MM.1S (cell line): ENCODE results near the gene PLP1.

Experiments
- DNase-seq: peaks from one replicate; pipeline ENCODE4 v3.0.0-alpha.2; 2015
- H2AFZ ChIP-seq: fragments of 300-600 bp; sonication (generic); 2 replicates; pipeline ENCODE4 v1.6.0; 2016; ENCODE audit warnings: antibody characterized with exemption, low read length
- H3F3A ChIP-seq: fragments of 300-600 bp; sonication (generic); 2 replicates; pipeline ENCODE4 v1.6.1; 2016; ENCODE audit warnings: mild to moderate bottlenecking, antibody characterized with exemption, low read length, moderate library complexity, mixed read lengths; ENCODE audit not compliant: insufficient read depth
- H3K27ac ChIP-seq: fragments of 300-600 bp; sonication (generic); 2 replicates; pipeline ENCODE4 v1.5.1; 2016; ENCODE audit warnings: mild to moderate bottlenecking, low read length
- H3K27me3 ChIP-seq: fragments of 300-600 bp; sonication (generic); replicated peaks from 2 replicates; pipeline ENCODE4 v1.6.0; 2016; ENCODE audit warnings: low read length; ENCODE audit not compliant: insufficient read depth
- H3K36me3 ChIP-seq: fragments of 300-600 bp; sonication (generic); replicated peaks from 2 replicates; pipeline ENCODE4 v1.6.1; 2016; ENCODE audit warnings: mild to moderate bottlenecking, low read length, mixed read lengths; ENCODE audit not compliant: insufficient read depth
- H3K4me1 ChIP-seq: fragments of 300-600 bp; sonication (generic); 2 replicates; pipeline ENCODE4 v1.6.1; 2016; ENCODE audit warnings: low read length, mixed read lengths
- H3K4me2 ChIP-seq: fragments of 300-600 bp; sonication (generic); 2 replicates; pipeline ENCODE4 v1.6.0; 2016; ENCODE audit warnings: low read depth, low read length
- H3K4me3 ChIP-seq: fragments of 300-600 bp; sonication (generic); 2 replicates; pipeline ENCODE4 v1.5.1; 2016; ENCODE audit warnings: low read length, mixed read lengths
- H3K79me2 ChIP-seq: fragments of 300-600 bp; sonication (generic); 2 replicates; pipeline ENCODE4 v1.6.1; 2016; ENCODE audit warnings: mixed run types, low read length, mixed read lengths
- H3K9ac ChIP-seq: fragments of 300-600 bp; sonication (generic); 2 replicates; pipeline ENCODE4 v1.6.1; 2016; ENCODE audit warnings: low read length, mixed read lengths
- H3K9me2 ChIP-seq: fragments of 300-600 bp; sonication (generic); replicated peaks from 2 replicates; pipeline ENCODE4 v1.6.1; 2016; ENCODE audit warnings: mild to moderate bottlenecking, low read length, mixed read lengths; ENCODE audit not compliant: insufficient read depth
- H3K9me3 ChIP-seq: fragments of 300-600 bp; sonication (generic); replicated peaks from 2 replicates; pipeline ENCODE4 v1.6.1; 2016; ENCODE audit warnings: mild to moderate bottlenecking, low read length, mixed read lengths; ENCODE audit not compliant: insufficient read depth
- H4K20me1 ChIP-seq: fragments of 300-600 bp; sonication (generic); 2 replicates; pipeline ENCODE4 v1.6.1; 2016; ENCODE audit warnings: mild to moderate bottlenecking, low read length, moderate library complexity, mixed read lengths; ENCODE audit not compliant: insufficient read depth
- CTCF ChIP-seq: fragments of 300-600 bp; sonication (generic); IDR thresholded peaks from 2 replicates; pipeline ENCODE4 v1.5.1; 2016; ENCODE audit warnings: antibody characterized with exemption, low read length, mixed read lengths
- EZH2 ChIP-seq: fragments of 300-600 bp; sonication (generic); optimal IDR thresholded peaks from 2 replicates; pipeline ENCODE3; 2017; ENCODE audit warnings: low read depth, mild to moderate bottlenecking, antibody characterized with exemption, low read length, mixed read lengths
- EZH2phosphoT487 ChIP-seq: fragments of 300-600 bp; sonication (generic); IDR thresholded peaks from 2 replicates; pipeline ENCODE4 v1.6.1; 2018; ENCODE audit warnings: antibody characterized with exemption, low read length

The PLP1 gene

GRCh38 chrX:103730796-103731493, 45.7 kb upstream of the PLP1 start:
- H3K4me1 ChIP-seq, result peaks cover 8% of the 10 kb centered on the region; the same call in 1 of the 2 replicates
- H2AFZ ChIP-seq, result no peak overlapping the region
- no peak overlapping the region for H3K4me2 ChIP-seq
- no peak overlapping the region for H3K4me3 ChIP-seq
- no peaks in the 10 kb centered on the region for H3K36me3 ChIP-seq
- H3K9me3 ChIP-seq, result no peaks in the 10 kb centered on the region
- no peak for DNase-seq
- H4K20me1 ChIP-seq, result no peaks in the 10 kb centered on the region
- H3K27me3 ChIP-seq, result no peaks in the 10 kb centered on the region
- no peak overlapping the region for H3K27ac ChIP-seq
- no peaks in the 10 kb centered on the region for H3K9me2 ChIP-seq
- H3K79me2 ChIP-seq, result no peaks in the 10 kb centered on the region
- H3F3A ChIP-seq, result no peaks in the 10 kb centered on the region; the same call in 1 of the 2 replicates
- no peak overlapping the region for H3K9ac ChIP-seq
- no peak for TF ChIP-seq EZH2
- TF ChIP-seq CTCF, result no peak
- no peak for TF ChIP-seq EZH2phosphoT487

GRCh38 chrX:103733017-103733416, 43.6 kb upstream of the PLP1 start:
- H3F3A ChIP-seq, result no peaks in the 10 kb centered on the region; the same call in 1 of the 2 replicates
- H3K79me2 ChIP-seq, result no peaks in the 10 kb centered on the region
- no peaks in the 10 kb centered on the region for H4K20me1 ChIP-seq
- H3K27ac ChIP-seq, result no peak overlapping the region
- no peak for TF ChIP-seq EZH2phosphoT487
- TF ChIP-seq EZH2, result no peak
- TF ChIP-seq CTCF, result no peak
- no peak overlapping the region for H2AFZ ChIP-seq
- H3K36me3 ChIP-seq, result no peaks in the 10 kb centered on the region
- no peak overlapping the region for H3K4me2 ChIP-seq
- H3K4me1 ChIP-seq, result peaks cover 8% of the 10 kb centered on the region; the same call in 1 of the 2 replicates
- DNase-seq, result no peak
- H3K27me3 ChIP-seq, result no peaks in the 10 kb centered on the region
- H3K9ac ChIP-seq, result no peak overlapping the region
- H3K4me3 ChIP-seq, result no peak overlapping the region
- H3K9me3 ChIP-seq, result no peaks in the 10 kb centered on the region
- H3K9me2 ChIP-seq, result no peaks in the 10 kb centered on the region

- H3K27ac ChIP-seq, result no peak overlapping the region; the same call in 1 of the 2 replicates
- no peaks in the 10 kb centered on the region for H3K79me2 ChIP-seq
- H4K20me1 ChIP-seq, result no peaks in the 10 kb centered on the region
- H3K36me3 ChIP-seq, result no peaks in the 10 kb centered on the region
- TF ChIP-seq CTCF (no peak), EZH2phosphoT487 (no peak), EZH2 (no peak)
- H3K4me3 ChIP-seq, result no peak overlapping the region
- no peaks in the 10 kb centered on the region for H3K27me3 ChIP-seq
- peaks cover 8% of the 10 kb centered on the region; the same call in 1 of the 2 replicates for H3K4me1 ChIP-seq
- peak; percentile 50 for DNase-seq
- no peaks in the 10 kb centered on the region; the same call in 1 of the 2 replicates for H3F3A ChIP-seq
- H3K4me2 ChIP-seq, result peak overlapping the region; percentile 32; the same call in 1 of the 2 replicates
- H3K9me3 ChIP-seq, result no peaks in the 10 kb centered on the region
- H2AFZ ChIP-seq, result no peak overlapping the region
- H3K9me2 ChIP-seq, result no peaks in the 10 kb centered on the region
- H3K9ac ChIP-seq, result no peak overlapping the region
Observed at GRCh38 chrX:103734125-103734760, 42.4 kb upstream of the PLP1 start.
